B cell (primary cell): Measurements from ENCODE around the gene VWA8. TPM values are rescaled to one million over a fixed set of nuclear protein-coding genes. Genes with fewer than 3 reads are reported as not detected.

Source experiments
- ATAC-seq: fragments of 200-7000 bp; cut with Tn5 transposase; one replicate; pipeline ENCODE4 v1.10.0; 2021; ENCODE audit warnings: low read depth, mild to moderate bottlenecking, moderate number of reproducible peaks, moderate library complexity
- CTCF ChIA-PET: fragments of 350-600 bp; sonication (Branson Sonifier 250); formaldehyde crosslinking; loops from one replicate; lab custom pipeline; 2021; ENCODE audit warnings: antibody characterized with exemption, inconsistent platforms; lab: Charles Lee
- POLR2A ChIA-PET: fragments of 350-600 bp; sonication (Branson Sonifier 250); formaldehyde crosslinking; loops from one replicate; lab custom pipeline; 2021; ENCODE audit warnings: antibody characterized with exemption; lab: Charles Lee
- DNase-seq: peaks from one replicate; pipeline ENCODE4 v3.0.0; 2013
- H2AFZ ChIP-seq: 2 replicates; pipeline ENCODE4 v1.6.1; 2012; ENCODE audit warnings: mild to moderate bottlenecking, low read depth, low read length; ENCODE audit not compliant: insufficient read depth, poor library complexity, severe bottlenecking
- H3K27ac ChIP-seq, 2 donors: 1 replicate in 1 of 2; 2 replicates in 1 of 2; pipeline ENCODE4 v1.5.1; 2012 to 2013; ENCODE audit warnings: low read length in 2 of 2, mild to moderate bottlenecking in 2 of 2, moderate library complexity in 1 of 2
- H3K27me3 ChIP-seq, 4 experiments: fragments of 200-600 bp in 1 of 4; sonication (generic) in 1 of 4; replicated peaks in 1 of 4; 1 replicate in 2 of 4; 2 replicates in 2 of 4; pipeline versions ENCODE4 v1.6.1 to v1.7.0; 2013 to 2016; ENCODE audit warnings: low read length in 3 of 4, mild to moderate bottlenecking in 2 of 4, mixed read lengths in 1 of 4, moderate library complexity in 1 of 4; ENCODE audit not compliant: insufficient read depth in 4 of 4, control insufficient read depth in 3 of 4; ENCODE audit errors: control extremely low read depth in 1 of 4
- H3K36me3 ChIP-seq, 2 experiments: replicated peaks in 1 of 2; 1 replicate in 1 of 2; 2 replicates in 1 of 2; pipeline versions ENCODE4 v1.6.1 to v1.7.1; 2013; ENCODE audit warnings: low read length in 1 of 2; ENCODE audit not compliant: insufficient read depth in 2 of 2, control insufficient read depth in 1 of 2; ENCODE audit errors: control extremely low read depth in 1 of 2, extremely low read depth in 1 of 2
- H3K4me1 ChIP-seq, 2 donors: fragments of 200-600 bp in 1 of 2; sonication (generic) in 1 of 2; 1 replicate in 1 of 2; 2 replicates in 1 of 2; pipeline versions ENCODE4 v1.5.1 to v1.6.1; 2013 to 2017; ENCODE audit warnings: low read length in 2 of 2; ENCODE audit not compliant: control insufficient read depth in 2 of 2, insufficient read depth in 2 of 2
- H3K4me2 ChIP-seq: replicated peaks from 2 replicates; pipeline ENCODE3; 2012; ENCODE audit warnings: mild to moderate bottlenecking, low read depth, low read length; ENCODE audit not compliant: poor library complexity, severe bottlenecking
- H3K4me3 ChIP-seq, 5 experiments: fragments of 200-600 bp in 1 of 5; sonication (generic) in 1 of 5; 1 replicate in 3 of 5; 2 replicates in 2 of 5; pipeline versions ENCODE4 v1.5.1 to v1.7.0; 2011 to 2016; ENCODE audit warnings: low read length in 4 of 5, mild to moderate bottlenecking in 4 of 5, low read depth in 2 of 5, control low read depth in 1 of 5, moderate library complexity in 1 of 5; ENCODE audit not compliant: insufficient read depth in 1 of 5; ENCODE audit errors: control extremely low read depth in 1 of 5, extremely low read depth in 1 of 5
- H3K79me2 ChIP-seq: fragments of 200-600 bp; sonication (generic); one replicate; pipeline ENCODE4 v1.6.0; 2016; ENCODE audit warnings: low read length; ENCODE audit not compliant: control insufficient read depth, insufficient read depth
- H3K9ac ChIP-seq: fragments of 200-600 bp; sonication (generic); 2 replicates; pipeline ENCODE4 v1.6.1; 2017; ENCODE audit warnings: mild to moderate bottlenecking, low read length, moderate library complexity
- H3K9me3 ChIP-seq, 3 donors: one replicate each; pipeline versions ENCODE4 v1.6.1 to v1.7.1; 2013; ENCODE audit warnings: low read length in 2 of 3; ENCODE audit not compliant: control insufficient read depth in 2 of 3, insufficient read depth in 1 of 3; ENCODE audit errors: control extremely low read depth in 1 of 3
- H4K20me1 ChIP-seq: 2 replicates; pipeline ENCODE4 v1.6.0; 2012; ENCODE audit warnings: mild to moderate bottlenecking, low read length; ENCODE audit not compliant: insufficient read depth, control insufficient read depth, poor library complexity, severe bottlenecking
- H3K27ac Mint-ChIP-seq: one replicate; pipeline ENCODE4 v1.8.0; 2021; ENCODE audit warnings: mixed read lengths
- H3K27me3 Mint-ChIP-seq: one replicate; pipeline ENCODE4 v1.8.0; 2021; ENCODE audit warnings: mixed read lengths
- H3K4me1 Mint-ChIP-seq: one replicate; pipeline ENCODE4 v1.8.0; 2021; ENCODE audit warnings: mixed read lengths
- H3K4me3 Mint-ChIP-seq: one replicate; pipeline ENCODE4 v1.8.0; 2021; ENCODE audit warnings: mixed read lengths
- H3K9me3 Mint-ChIP-seq: one replicate; pipeline ENCODE4 v1.8.0; 2022; ENCODE audit warnings: mixed read lengths; ENCODE audit not compliant: insufficient read depth
- EZH2 ChIP-seq: IDR thresholded peaks from 2 replicates; pipeline ENCODE4 v1.6.1; 2012; ENCODE audit warnings: borderline replicate concordance, low read depth, mild to moderate bottlenecking, moderate library complexity, low read length; ENCODE audit not compliant: insufficient read depth, poor library complexity, severe bottlenecking
- WGBS: methylation state at CpG from one replicate; pipeline ENCODE4 v1.1.5; 2013; ENCODE audit warnings: missing lambda C conversion rate; ENCODE audit not compliant: insufficient coverage; 5-methylcytosine and 5-hydroxymethylcytosine counted together
- intact Hi-C: fragments of 100-400 bp; cut with micrococcal nuclease; formaldehyde crosslinking; loops from one replicate; pipeline ENCODE4 v1.10.0; 2022
- polyA plus RNA-seq: library from polyadenylated mRNA; depleted of rRNA; stranded (reverse); fragments of >200 nt; gene quantifications from 2 replicates; pipeline ENCODE4 v1.2.3, GENCODE V29; 2012
- total RNA-seq, 2 donors: library from RNA; stranded (reverse); fragments of 120-200 nt in 1 of 2; gene quantifications; 1 replicate in 1 of 2; 2 replicates in 1 of 2; pipeline versions ENCODE4 v1.2.3 to v1.2.4, GENCODE V29; 2013 to 2022
- TF ChIP-seq, protein P1 (sequence below): fragments of 200-600 bp; IDR thresholded peaks from one replicate; pipeline ENCODE4 v1.8.0; 2022; ENCODE audit warnings: antibody characterized with exemption, mild to moderate bottlenecking

VWA8 gene
- total and polyA plus RNA-seq, 2 donors (not counting 1 experiment from before 2014, with no cell fraction given), result 6.0 to 19.7 TPM

DNA sequence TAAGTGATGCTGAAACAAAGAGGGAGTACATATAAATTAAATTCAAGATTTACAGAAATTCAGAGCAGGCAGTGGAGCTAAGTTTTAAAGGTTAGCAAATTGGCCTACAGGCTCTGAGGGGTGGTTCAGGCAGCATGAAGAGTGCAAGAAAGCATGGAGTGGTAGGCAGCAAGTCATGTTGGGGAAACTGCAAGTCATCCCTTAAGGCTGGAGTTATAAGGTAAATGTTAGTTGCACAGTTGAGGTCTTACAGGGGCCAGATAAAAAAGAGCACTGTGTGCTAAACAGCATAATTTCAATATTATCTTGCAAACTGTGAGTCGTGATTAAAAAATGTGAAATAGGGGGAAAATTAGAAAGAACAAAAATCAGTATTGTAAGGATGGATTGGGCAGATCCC, 106.2 kb downstream of the VWA8 start:
- H3K27ac ChIP-seq, result no peak overlapping the region
- no peaks in the 10 kb centered on the region for H4K20me1 ChIP-seq
- no peaks in the 10 kb centered on the region for H3K36me3 ChIP-seq
- H3K4me1 ChIP-seq, result no peaks in the 10 kb centered on the region
- intact Hi-C loops, result no loop called here
- H3K79me2 ChIP-seq, result no peaks in the 10 kb centered on the region
- Mint-ChIP-seq H3K4me1 (no peaks in the 10 kb centered on the region), H3K27me3 (no peaks in the 10 kb centered on the region), H3K4me3 (no peak overlapping the region), H3K9me3 (no peaks in the 10 kb centered on the region), H3K27ac (no peak overlapping the region)
- POLR2A ChIA-PET, result no interaction called here
- TF ChIP-seq, protein P1, sequence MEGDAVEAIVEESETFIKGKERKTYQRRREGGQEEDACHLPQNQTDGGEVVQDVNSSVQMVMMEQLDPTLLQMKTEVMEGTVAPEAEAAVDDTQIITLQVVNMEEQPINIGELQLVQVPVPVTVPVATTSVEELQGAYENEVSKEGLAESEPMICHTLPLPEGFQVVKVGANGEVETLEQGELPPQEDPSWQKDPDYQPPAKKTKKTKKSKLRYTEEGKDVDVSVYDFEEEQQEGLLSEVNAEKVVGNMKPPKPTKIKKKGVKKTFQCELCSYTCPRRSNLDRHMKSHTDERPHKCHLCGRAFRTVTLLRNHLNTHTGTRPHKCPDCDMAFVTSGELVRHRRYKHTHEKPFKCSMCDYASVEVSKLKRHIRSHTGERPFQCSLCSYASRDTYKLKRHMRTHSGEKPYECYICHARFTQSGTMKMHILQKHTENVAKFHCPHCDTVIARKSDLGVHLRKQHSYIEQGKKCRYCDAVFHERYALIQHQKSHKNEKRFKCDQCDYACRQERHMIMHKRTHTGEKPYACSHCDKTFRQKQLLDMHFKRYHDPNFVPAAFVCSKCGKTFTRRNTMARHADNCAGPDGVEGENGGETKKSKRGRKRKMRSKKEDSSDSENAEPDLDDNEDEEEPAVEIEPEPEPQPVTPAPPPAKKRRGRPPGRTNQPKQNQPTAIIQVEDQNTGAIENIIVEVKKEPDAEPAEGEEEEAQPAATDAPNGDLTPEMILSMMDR, result no peak
- TF ChIP-seq EZH2, result no peak
- H3K9me3 ChIP-seq, result peaks cover 0 to 1% (median 0%) of the 10 kb centered on the region in 3 donors
- ATAC-seq, result no peak
- no peak for DNase-seq
- CTCF ChIA-PET, result no interaction called here
- no peak overlapping the region for H2AFZ ChIP-seq
- WGBS, result no CpG with 5 or more reads among the region's 1 CpG
- H3K4me2 ChIP-seq, result no peak overlapping the region
- H3K27me3 ChIP-seq, result no peaks in the 10 kb centered on the region
- H3K9ac ChIP-seq, result no peak overlapping the region
- no peak overlapping the region for H3K4me3 ChIP-seq

DNA sequence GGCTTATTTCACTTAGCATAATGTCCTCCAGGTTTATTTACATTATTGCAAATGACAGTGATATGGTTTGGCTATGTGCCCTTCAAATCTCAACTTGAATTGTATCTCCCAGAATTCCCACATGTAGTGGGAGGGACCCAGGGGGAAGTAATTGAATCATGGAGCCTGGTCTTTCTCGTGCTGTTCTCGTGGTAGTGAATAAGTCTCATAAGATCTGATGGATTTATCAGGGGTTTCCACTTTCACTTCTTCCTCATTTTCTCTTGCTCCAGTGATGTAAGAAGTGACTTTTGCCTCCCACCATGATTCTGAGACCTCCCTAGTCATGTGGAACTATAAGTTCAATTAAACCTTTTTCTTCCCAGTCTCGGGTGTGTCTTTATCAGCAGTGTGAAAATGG, 109.6 kb downstream of the VWA8 start:
- ChIA-PET POLR2A (no interaction called here), CTCF (no interaction called here)
- ATAC-seq (no peak), DNase-seq (no peak)
- Histone ChIP-seq H3K79me2 (no peaks in the 10 kb centered on the region), H3K9ac (no peak overlapping the region), H3K4me2 (no peak overlapping the region), H3K27ac (no peak overlapping the region), H3K4me3 (no peak overlapping the region), H3K27me3 (no peaks in the 10 kb centered on the region), H3K9me3 (peaks cover 0 to 1% (median 0%) of the 10 kb centered on the region in 3 donors), H3K36me3 (no peaks in the 10 kb centered on the region), H3K4me1 (no peaks in the 10 kb centered on the region), H4K20me1 (no peaks in the 10 kb centered on the region), H2AFZ (no peak overlapping the region)
- WGBS, result no CpG with 5 or more reads among the region's 3 CpGs
- intact Hi-C loops, result no loop called here
- Mint-ChIP-seq H3K4me1 (no peaks in the 10 kb centered on the region), H3K27ac (no peak overlapping the region), H3K27me3 (no peaks in the 10 kb centered on the region), H3K4me3 (no peak overlapping the region), H3K9me3 (no peaks in the 10 kb centered on the region)
- TF ChIP-seq, protein P1, result no peak
- no peak for TF ChIP-seq EZH2
